ENCODE data around the gene PRPF6.

Gene PRPF6

GRCh38 chr20:64021124-64021975, 40.4 kb downstream of the PRPF6 start:
- no peak for FAIRE-seq

- no peak for FAIRE-seq
Measured at GRCh38 chr20:64022671-64023360, 41.9 kb downstream of the PRPF6 start.

GRCh38 chr20:64023361-64024140, 42.6 kb downstream of the PRPF6 start:
- FAIRE-seq, result no peak

GRCh38 chr20:64024141-64024990, 43.4 kb downstream of the PRPF6 start:
- FAIRE-seq, result no peak

GRCh38 chr20:64025101-64025825, 44.3 kb downstream of the PRPF6 start:
- no peak for FAIRE-seq

GRCh38 chr20:64025826-64026412, 45.0 kb downstream of the PRPF6 start:
- no peak for FAIRE-seq

GRCh38 chr20:64027981-64028685, 47.2 kb downstream of the PRPF6 start:
- no peak for FAIRE-seq

GRCh38 chr20:64029293-64030117, 48.6 kb downstream of the PRPF6 start:
- FAIRE-seq, result no peak

GRCh38 chr20:64030371-64031134, 49.6 kb downstream of the PRPF6 start:
- no peak for FAIRE-seq

- no peak for FAIRE-seq
Measured at GRCh38 chr20:64031822-64032314, 50.9 kb downstream of the PRPF6 start.

GRCh38 chr20:64032706-64033624, 52.0 kb downstream of the PRPF6 start:
- no peak for FAIRE-seq

GRCh38 chr20:64033981-64034493, 53.1 kb downstream of the PRPF6 start:
- FAIRE-seq, result no peak

GRCh38 chr20:64035066-64035932, 54.4 kb downstream of the PRPF6 start:
- FAIRE-seq, result no peak

- no peak for FAIRE-seq
Measured at GRCh38 chr20:64035933-64036345, 55.0 kb downstream of the PRPF6 start, which contains the start of gene C20orf204. Gene C20orf204 (plus strand): TSS chr20:64036182. CDS start chr20:64036324, 142 bp downstream.

GRCh38 chr20:64036346-64037198, 55.6 kb downstream of the PRPF6 start:
- no peak for FAIRE-seq

All from G401.6 (cell line).